8988T (cell line): Measurements from ENCODE around the gene CHAD.
"Not testable (repeated sequence)": the region's sequence is repeated elsewhere in the genome, so short reads cannot be mapped to it uniquely, and the experiment has no call there.

Source experiments
- DNase-seq: peaks from one replicate; pipeline ENCODE4 v3.0.0; 2011

The CHAD gene

GRCh38 chr17:50492214-50492613, 23.5 kb upstream of the CHAD start:
- no peak for DNase-seq

- no peak for DNase-seq
These were observed 22.8 kb upstream of the CHAD start for GRCh38 chr17:50491505-50491904.

- DNase-seq, result no peak
These were observed 20.2 kb upstream of the CHAD start for GRCh38 chr17:50488880-50489279.

- DNase-seq, result no peak
These were observed 18.8 kb upstream of the CHAD start for GRCh38 chr17:50487213-50488096.

GRCh38 chr17:50484386-50485155, 15.9 kb upstream of the CHAD start:
- no peak for DNase-seq

GRCh38 chr17:50483266-50483665, 14.6 kb upstream of the CHAD start:
- no peak for DNase-seq

GRCh38 chr17:50482516-50482915, 13.8 kb upstream of the CHAD start:
- peak; percentile 85 for DNase-seq

- DNase-seq, result no peak
These were observed 13.4 kb upstream of the CHAD start for GRCh38 chr17:50482110-50482509.

- no peak for DNase-seq
These were observed 13.0 kb upstream of the CHAD start for GRCh38 chr17:50481648-50482047.

GRCh38 chr17:50480854-50481490, 12.3 kb upstream of the CHAD start:
- DNase-seq, result no peak

- DNase-seq, result no peak
These were observed 11.6 kb upstream of the CHAD start for GRCh38 chr17:50480142-50480764.

- DNase-seq, result peak; percentile 90
These were observed 11.0 kb upstream of the CHAD start for GRCh38 chr17:50479522-50480141.

- peak; percentile 90 for DNase-seq
These were observed 10.0 kb upstream of the CHAD start, which contains the start of gene RSAD1 for GRCh38 chr17:50478391-50479381. Gene RSAD1, plus strand, starts transcription at chr17:50478860. Its CDS starts 25 bp downstream, at chr17:50478885.

GRCh38 chr17:50477976-50478375, 9.3 kb upstream of the CHAD start:
- no peak for DNase-seq

- DNase-seq, result no peak
These were observed 8.1 kb upstream of the CHAD start for GRCh38 chr17:50476545-50477315.

GRCh38 chr17:50475775-50476544, 7.3 kb upstream of the CHAD start:
- DNase-seq, result not testable (repeated sequence)

GRCh38 chr17:50475362-50475761, 6.7 kb upstream of the CHAD start:
- no peak for DNase-seq

GRCh38 chr17:50474523-50474922, 5.8 kb upstream of the CHAD start:
- DNase-seq, result no peak

GRCh38 chr17:50473901-50474300, 5.2 kb upstream of the CHAD start:
- DNase-seq, result no peak

- DNase-seq, result not testable (repeated sequence)
These were observed 4.1 kb upstream of the CHAD start for GRCh38 chr17:50472761-50473161.
